Measurements from ENCODE around the gene ZNF236. TPM values are rescaled to one million over a fixed set of nuclear protein-coding genes. Genes with fewer than 3 reads are reported as not detected.

ZNF236 gene
- total RNA-seq, 1 donor, result 13.6 TPM

GRCh38 chr18:76973520-76974266, 151.3 kb downstream of the ZNF236 start:
- no peak overlapping the region for H3K4me3 ChIP-seq (ENCODE audit: low read depth, low read length)
- DNase-seq (ENCODE audit: low read depth), result no peak
- no peak for TF ChIP-seq CTCF (IDR thresholded peaks at IDR 0.05; ENCODE audit: insufficient read depth, low read length)

- no peak for DNase-seq (ENCODE audit: low read depth)
- TF ChIP-seq CTCF (IDR thresholded peaks at IDR 0.05; ENCODE audit: insufficient read depth, low read length), result no peak
- H3K4me3 ChIP-seq (ENCODE audit: low read depth, low read length), result no peak overlapping the region
Measured at GRCh38 chr18:76974386-76974785, 152.0 kb downstream of the ZNF236 start.

GRCh38 chr18:76975577-76976110, 153.3 kb downstream of the ZNF236 start:
- TF ChIP-seq CTCF (IDR thresholded peaks at IDR 0.05; ENCODE audit: insufficient read depth, low read length), result no peak
- DNase-seq (ENCODE audit: low read depth), result no peak
- no peak overlapping the region for H3K4me3 ChIP-seq (ENCODE audit: low read depth, low read length)

GRCh38 chr18:76977108-76977621, 154.8 kb downstream of the ZNF236 start:
- no peak for TF ChIP-seq CTCF (IDR thresholded peaks at IDR 0.05; ENCODE audit: insufficient read depth, low read length)
- H3K4me3 ChIP-seq (ENCODE audit: low read depth, low read length), result no peak overlapping the region
- DNase-seq (ENCODE audit: low read depth), result no peak

- no peak overlapping the region for H3K4me3 ChIP-seq (ENCODE audit: low read depth, low read length)
- DNase-seq (ENCODE audit: low read depth), result no peak
- no peak for TF ChIP-seq CTCF (IDR thresholded peaks at IDR 0.05; ENCODE audit: insufficient read depth, low read length)
Measured at GRCh38 chr18:76977684-76978232, 155.4 kb downstream of the ZNF236 start.

- DNase-seq (ENCODE audit: low read depth), result no peak
- H3K4me3 ChIP-seq (ENCODE audit: low read depth, low read length), result no peak overlapping the region
- no peak for TF ChIP-seq CTCF (IDR thresholded peaks at IDR 0.05; ENCODE audit: insufficient read depth, low read length)
Measured at GRCh38 chr18:76978616-76979015, 156.3 kb downstream of the ZNF236 start.

Measured in fibroblast of the aortic adventitia (primary cell).